Measurements from ENCODE around the gene ANO3. TPM values are rescaled to one million over a fixed set of nuclear protein-coding genes. Genes with fewer than 3 reads are reported as not detected.

ANO3 gene
- total and polyA plus RNA-seq, 2 of the 4 experiments (the other 2 are of a cell fraction): 0.02 to 0.18 TPM

DNA sequence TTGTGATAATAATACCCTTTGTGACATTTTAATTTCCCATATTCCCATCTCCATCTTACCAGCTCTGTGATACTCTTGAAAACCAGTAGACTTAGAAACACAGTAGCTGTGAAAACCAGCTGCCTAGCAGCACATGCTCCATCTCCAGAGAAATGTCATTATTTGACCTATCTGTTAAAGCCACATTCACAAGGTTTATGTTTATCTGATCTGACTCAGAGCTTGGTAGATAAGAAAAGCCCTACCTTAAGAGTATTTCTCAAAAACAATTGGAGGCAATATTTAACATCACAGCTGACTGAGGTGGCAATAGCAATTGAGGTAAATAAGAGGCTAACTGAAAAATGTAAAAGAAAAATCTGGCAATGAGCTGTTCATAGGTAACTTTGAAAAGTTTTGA is 8.1 kb upstream of the ANO3 start:
- H2BK15ac ChIP-seq (ENCODE audit: low read depth, low read length): no peak overlapping the region
- H4K8ac ChIP-seq (ENCODE audit: low read depth in 2 of 2, low read length in 2 of 2): no peak overlapping the region
- dilution Hi-C loops (cut with HindIII; ENCODE audit: low sequenced_read_pairs, unreplicated experiment) (no loop called here), in situ Hi-C loops (cut with MboI; ENCODE audit: low sequenced_read_pairs) (no loop called here), intact Hi-C loops (cut with micrococcal nuclease) (no loop called here)
- H3K9ac ChIP-seq (ENCODE audit: low read depth, low read length): no peak overlapping the region
- H3K36me3 ChIP-seq (ENCODE audit: control insufficient read depth, insufficient read depth, low read length): no peaks in the 10 kb centered on the region
- no TSS peak for BruUV-seq (replicated peaks)
- no peak overlapping the region for H3K56ac ChIP-seq (ENCODE audit: extremely low read depth, insufficient read depth, low read length)
- no peaks in the 10 kb centered on the region for H3K9me1 ChIP-seq (ENCODE audit: insufficient read depth, low read length)
- no peaks in the 10 kb centered on the region for H4K20me1 ChIP-seq (ENCODE audit: insufficient read depth, low read length)
- DNase-seq (no peak), ATAC-seq (ENCODE audit: low read depth) (no peak)
- no peak overlapping the region for H3K4me2 ChIP-seq (ENCODE audit: low read depth, low read length)
- no peaks in the 10 kb centered on the region for H3K79me1 ChIP-seq (ENCODE audit: low read depth in 1 of 2, low read length in 2 of 2)
- H4K91ac ChIP-seq (ENCODE audit: insufficient read depth, low read depth, low read length): no peak overlapping the region
- no peak overlapping the region for H2AK5ac ChIP-seq (ENCODE audit: low read depth, low read length)
- H2BK5ac ChIP-seq (ENCODE audit: low read depth, low read length, poor library complexity, severe bottlenecking): no peak overlapping the region
- no peak overlapping the region for H3K14ac ChIP-seq (replicated peaks; ENCODE audit: low read depth, low read length)
- CTCF ChIA-PET: no interaction called here
- H3K4me1 ChIP-seq (ENCODE audit: control insufficient read depth, insufficient read depth, low read length): no peaks in the 10 kb centered on the region
- POLR2A ChIA-PET (ENCODE audit: unreplicated experiment): interaction anchor here (0.5 kb wide), 1 partner anchor 14 kb away, joined by 3 read pairs; no protein-coding TSS in a partner anchor
- H3K4ac ChIP-seq (ENCODE audit: low read depth, low read length): no peak overlapping the region
- H3K27ac ChIP-seq (ENCODE audit: insufficient read depth, low read length): no peak overlapping the region
- H2AFZ ChIP-seq (replicated peaks; ENCODE audit: low read length, poor library complexity): no peak overlapping the region
- no peak overlapping the region for H3K18ac ChIP-seq (ENCODE audit: low read depth, low read length)
- H4K5ac ChIP-seq (ENCODE audit: low read depth, low read length): no peak overlapping the region
- TF ChIP-seq USF2 (IDR thresholded peaks at IDR 0.05; ENCODE audit: low read depth, low read length) (no peak), NFE2L2 (IDR thresholded peaks at IDR 0.05; ENCODE audit: low read depth, low read length) (no peak), RAD21 (IDR thresholded peaks at IDR 0.05; ENCODE audit: low read length) (no peak), CEBPB (IDR thresholded peaks at IDR 0.05; ENCODE audit: low read depth, low read length) (no peak)
- no peak overlapping the region for H3K4me3 ChIP-seq (ENCODE audit: insufficient read depth, low read depth, low read length)
- H3K9me3 ChIP-seq (ENCODE audit: control insufficient read depth, insufficient read depth, low read length): no peaks in the 10 kb centered on the region
- H3K27me3 ChIP-seq (ENCODE audit: control insufficient read depth, insufficient read depth, low read length): no peaks in the 10 kb centered on the region
- H3K23ac ChIP-seq (ENCODE audit: low read depth, low read length): no peak overlapping the region
- H2AK9ac ChIP-seq (replicated peaks; ENCODE audit: low read depth, low read length, poor library complexity): no peak overlapping the region
- H2BK120ac ChIP-seq (ENCODE audit: low read depth, low read length): no peak overlapping the region
- no peak overlapping the region for H2BK20ac ChIP-seq (ENCODE audit: low read depth, low read length)
